Measurements from ENCODE around the gene RNGTT.

RNGTT gene

GRCh38 chr6:88561034-88561953 lies 402.1 kb downstream of the RNGTT start:
- DNase-seq (ENCODE audit: low read depth in 2 of 2) = no peak
